Suppressor macrophage (primary cell): ENCODE data around the gene WNT1.

Experiments
- DNase-seq, 4 experiments: peaks; one replicate each; pipeline ENCODE4 v3.0.0-alpha.2; 2020 to 2022

Gene WNT1

GRCh38 chr12:49030119-49030518 lies 52.0 kb downstream of the WNT1 start:
- no peak for DNase-seq

GRCh38 chr12:49030714-49031572 lies 52.8 kb downstream of the WNT1 start:
- no peak for DNase-seq

DNA sequence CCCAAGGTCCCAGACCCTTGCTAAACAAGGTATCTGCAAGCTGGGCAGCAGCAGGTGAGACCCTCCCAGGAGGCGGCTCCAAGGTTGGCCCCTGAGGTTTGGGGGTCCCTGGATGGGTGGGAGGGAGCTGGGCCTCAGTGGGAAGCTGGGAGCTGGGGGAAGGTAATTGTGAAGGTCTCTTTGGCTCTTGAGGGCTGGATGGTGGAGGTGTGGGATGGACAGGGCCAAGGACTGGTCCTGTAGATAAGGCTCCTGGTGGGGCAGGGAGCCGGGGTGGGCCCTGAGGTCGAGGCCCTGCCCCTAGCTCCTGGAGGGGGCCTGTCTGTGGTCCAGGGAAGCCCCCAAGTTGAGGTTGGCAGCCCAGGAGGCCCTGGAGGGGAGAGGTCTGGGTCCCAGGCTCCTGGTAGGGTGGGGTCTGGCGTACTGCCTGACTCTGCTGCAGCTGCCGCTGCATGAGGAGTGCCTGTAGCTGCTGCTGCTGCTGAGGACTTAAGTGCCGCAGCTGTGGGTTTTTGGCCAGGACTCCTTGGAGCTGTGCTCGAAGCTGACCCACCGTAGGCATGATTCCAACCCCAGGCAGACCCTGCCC lies 53.5 kb downstream of the WNT1 start:
- DNase-seq, result no peak
